ENCODE data around the gene ELL2. TPM values are rescaled to one million over a fixed set of nuclear protein-coding genes. Genes with fewer than 3 reads are reported as not detected.
A peak's percentile ranks its signal among the peaks of the same experiment; 100 is the strongest.

The ELL2 gene
- total RNA-seq, 1 donor from 2014 or later = 118 TPM

GRCh38 chr5:95845391-95845790 lies 116.3 kb downstream of the ELL2 start:
- Histone ChIP-seq H3K79me2 (ENCODE audit: insufficient read depth, low read length) (no peaks in the 10 kb centered on the region), H4K20me1 (ENCODE audit: insufficient read depth, low read length) (no peaks in the 10 kb centered on the region), H3K27ac (ENCODE audit: low read depth, low read length) (no peak overlapping the region), H3K27me3 (ENCODE audit: insufficient read depth, low read length) (no peaks in the 10 kb centered on the region), H3K4me3 (ENCODE audit: insufficient read depth, low read depth, low read length) (no peak overlapping the region), H3K9ac (ENCODE audit: low read length) (no peak overlapping the region), H3K9me3 (ENCODE audit: insufficient read depth, low read depth, low read length) (no peaks in the 10 kb centered on the region), H3K4me2 (ENCODE audit: low read length) (no peak overlapping the region), H2AFZ (ENCODE audit: low read depth, low read length) (no peak overlapping the region), H3K4me1 (ENCODE audit: insufficient read depth, low read length) (peaks cover 8% of the 10 kb centered on the region), H3K36me3 (ENCODE audit: insufficient read depth, low read length) (no peaks in the 10 kb centered on the region)
- Mint-ChIP-seq H3K27me3 (ENCODE audit: low read depth, unreplicated experiment) (peaks cover 5% of the 10 kb centered on the region), H3K36me3 (ENCODE audit: low read depth, unreplicated experiment) (peaks cover under 1% of the 10 kb centered on the region), H3K4me3 (ENCODE audit: unreplicated experiment) (no peak overlapping the region), H3K4me1 (ENCODE audit: low read depth, unreplicated experiment) (peaks cover 7% of the 10 kb centered on the region), H3K9me3 (ENCODE audit: unreplicated experiment) (no peaks in the 10 kb centered on the region), H3K27ac (ENCODE audit: unreplicated experiment) (no peak overlapping the region)
- DNase-seq (ENCODE audit: low read depth) (no peak), FAIRE-seq (no peak)
- TF ChIP-seq EZH2 (IDR thresholded peaks at IDR 0.05; ENCODE audit: insufficient read depth, low read length) = no peak
- no peak for TF ChIP-seq CTCF (IDR thresholded peaks at IDR 0.05; ENCODE audit: insufficient read depth, low read depth, low read length)

GRCh38 chr5:95843733-95844223 lies 117.9 kb downstream of the ELL2 start:
- no peak overlapping the region for H3K27ac ChIP-seq (ENCODE audit: low read depth, low read length)
- DNase-seq (ENCODE audit: low read depth) (no peak), FAIRE-seq (no peak)
- H3K27me3 Mint-ChIP-seq (ENCODE audit: low read depth, unreplicated experiment) = peaks cover 6% of the 10 kb centered on the region
- H3K27me3 ChIP-seq (ENCODE audit: insufficient read depth, low read length) = no peaks in the 10 kb centered on the region
- H3K4me1 Mint-ChIP-seq (ENCODE audit: low read depth, unreplicated experiment) = peaks cover 7% of the 10 kb centered on the region
- no peak overlapping the region for H3K4me3 ChIP-seq (ENCODE audit: insufficient read depth, low read depth, low read length)
- no peak overlapping the region for H2AFZ ChIP-seq (ENCODE audit: low read depth, low read length)
- peaks cover 5% of the 10 kb centered on the region for H3K9me3 Mint-ChIP-seq (ENCODE audit: unreplicated experiment)
- H3K36me3 Mint-ChIP-seq (ENCODE audit: low read depth, unreplicated experiment) = no peaks in the 10 kb centered on the region
- H3K9ac ChIP-seq (ENCODE audit: low read length) = no peak overlapping the region
- H3K4me1 ChIP-seq (ENCODE audit: insufficient read depth, low read length) = peaks cover 8% of the 10 kb centered on the region
- no peak overlapping the region for H3K4me3 Mint-ChIP-seq (ENCODE audit: unreplicated experiment)
- no peaks in the 10 kb centered on the region for H3K36me3 ChIP-seq (ENCODE audit: insufficient read depth, low read length)
- H3K4me2 ChIP-seq (ENCODE audit: low read length) = no peak overlapping the region
- no peaks in the 10 kb centered on the region for H3K79me2 ChIP-seq (ENCODE audit: insufficient read depth, low read length)
- no peaks in the 10 kb centered on the region for H3K9me3 ChIP-seq (ENCODE audit: insufficient read depth, low read depth, low read length)
- TF ChIP-seq CTCF (IDR thresholded peaks at IDR 0.05; ENCODE audit: insufficient read depth, low read depth, low read length) (no peak), EZH2 (IDR thresholded peaks at IDR 0.05; ENCODE audit: insufficient read depth, low read length) (no peak)
- H4K20me1 ChIP-seq (ENCODE audit: insufficient read depth, low read length) = no peaks in the 10 kb centered on the region
- peak overlapping the region; percentile 28 for H3K27ac Mint-ChIP-seq (ENCODE audit: unreplicated experiment)

- H3K4me1 ChIP-seq (ENCODE audit: insufficient read depth, low read length) = peaks cover 8% of the 10 kb centered on the region
- no peaks in the 10 kb centered on the region for H4K20me1 ChIP-seq (ENCODE audit: insufficient read depth, low read length)
- H3K27ac ChIP-seq (ENCODE audit: low read depth, low read length) = peak overlapping the region; percentile 10
- H2AFZ ChIP-seq (ENCODE audit: low read depth, low read length) = peak overlapping the region; percentile 57
- Mint-ChIP-seq H3K36me3 (ENCODE audit: low read depth, unreplicated experiment) (no peaks in the 10 kb centered on the region), H3K27me3 (ENCODE audit: low read depth, unreplicated experiment) (peaks cover 6% of the 10 kb centered on the region), H3K4me3 (ENCODE audit: unreplicated experiment) (no peak overlapping the region), H3K9me3 (ENCODE audit: unreplicated experiment) (peaks cover 5% of the 10 kb centered on the region), H3K4me1 (ENCODE audit: low read depth, unreplicated experiment) (peaks cover 7% of the 10 kb centered on the region), H3K27ac (ENCODE audit: unreplicated experiment) (peak overlapping the region; percentile 28)
- H3K9ac ChIP-seq (ENCODE audit: low read length) = no peak overlapping the region
- no peaks in the 10 kb centered on the region for H3K9me3 ChIP-seq (ENCODE audit: insufficient read depth, low read depth, low read length)
- no peaks in the 10 kb centered on the region for H3K36me3 ChIP-seq (ENCODE audit: insufficient read depth, low read length)
- FAIRE-seq (no peak), DNase-seq (ENCODE audit: low read depth) (peak; percentile 87)
- no peaks in the 10 kb centered on the region for H3K27me3 ChIP-seq (ENCODE audit: insufficient read depth, low read length)
- no peak for TF ChIP-seq CTCF (IDR thresholded peaks at IDR 0.05; ENCODE audit: insufficient read depth, low read depth, low read length)
- TF ChIP-seq EZH2 (IDR thresholded peaks at IDR 0.05; ENCODE audit: insufficient read depth, low read length) = no peak
- no peak overlapping the region for H3K4me3 ChIP-seq (ENCODE audit: insufficient read depth, low read depth, low read length)
- peak overlapping the region; percentile 24 for H3K4me2 ChIP-seq (ENCODE audit: low read length)
- no peaks in the 10 kb centered on the region for H3K79me2 ChIP-seq (ENCODE audit: insufficient read depth, low read length)
Observed at GRCh38 chr5:95842854-95843544, 118.7 kb downstream of the ELL2 start.

All from astrocyte (in vitro differentiated cells and primary cell).